H1 (cell line): ENCODE results near the gene CHD1. TPM values are rescaled to one million over a fixed set of nuclear protein-coding genes. Genes with fewer than 3 reads are reported as not detected.

ENCODE experiments used
- CTCF ChIA-PET: fragments of 300-600 bp; sonication (Branson Sonifier 250); formaldehyde crosslinking; loops from one replicate; lab custom pipeline; 2021; ENCODE audit not compliant: partially characterized antibody; lab: Charles Lee
- POLR2A ChIA-PET: fragments of 300-600 bp; sonication (Branson Sonifier 250); formaldehyde crosslinking; loops from one replicate; lab custom pipeline; 2021; ENCODE audit warnings: inconsistent platforms; ENCODE audit not compliant: partially characterized antibody; lab: Charles Lee
- DNase-seq, 2 experiments: peaks; one replicate each; pipeline versions ENCODE4 v3.0.0 to v3.0.0-alpha.2; 2010 to 2022; ENCODE audit warnings: low spot score in 2 of 2, low read depth in 1 of 2, mixed read lengths in 1 of 2
- FAIRE-seq: peaks from 2 replicates; lab custom pipeline; 2011; peaks lifted over from hg19 to GRCh38; lab: Jason Lieb, UNC
- H2AFZ ChIP-seq: 2 replicates; pipeline ENCODE4 v1.8.1; 2012; ENCODE audit warnings: low read length, inconsistent platforms
- H2AK5ac ChIP-seq: 2 replicates; pipeline ENCODE4 v1.6.1; 2013; ENCODE audit warnings: low read depth, low read length
- H2BK120ac ChIP-seq: replicated peaks from 2 replicates; pipeline ENCODE3; 2013; ENCODE audit warnings: low read depth, low read length, inconsistent platforms
- H2BK12ac ChIP-seq: 2 replicates; pipeline ENCODE4 v1.6.1; 2013; ENCODE audit warnings: low read depth, low read length
- H2BK15ac ChIP-seq: 2 replicates; pipeline ENCODE4 v1.6.1; 2013; ENCODE audit warnings: low read length
- H2BK20ac ChIP-seq: 2 replicates; pipeline ENCODE4 v1.6.1; 2013; ENCODE audit warnings: low read length
- H2BK5ac ChIP-seq: 2 replicates; pipeline ENCODE4 v1.6.1; 2013; ENCODE audit warnings: low read depth, low read length
- H3K14ac ChIP-seq: 2 replicates; pipeline ENCODE4 v1.6.1; 2013; ENCODE audit warnings: inconsistent platforms; ENCODE audit not compliant: insufficient read length
- H3K18ac ChIP-seq: 2 replicates; pipeline ENCODE4 v1.6.1; 2013; ENCODE audit warnings: low read length; ENCODE audit errors: extremely low read depth
- H3K23ac ChIP-seq: 2 replicates; pipeline ENCODE4 v1.6.1; 2013; ENCODE audit warnings: inconsistent platforms; ENCODE audit not compliant: insufficient read length
- H3K23me2 ChIP-seq: 2 replicates; pipeline ENCODE4 v1.6.1; 2013; ENCODE audit warnings: low read depth, low read length
- H3K27ac ChIP-seq: 2 replicates; pipeline ENCODE4 v1.6.1; 2011; ENCODE audit warnings: low read depth, low read length, inconsistent platforms
- H3K27me3 ChIP-seq, 4 experiments: replicated peaks in 1 of 4; 1 replicate in 1 of 4; 2 replicates in 3 of 4; pipeline versions ENCODE4 v1.6.1 to v1.8.1; 2011 to 2013; ENCODE audit warnings: low read length in 3 of 4, mild to moderate bottlenecking in 3 of 4, inconsistent platforms in 2 of 4, mixed read lengths in 2 of 4, moderate library complexity in 1 of 4; ENCODE audit not compliant: control insufficient read depth in 3 of 4, insufficient read depth in 3 of 4; ENCODE audit errors: extremely low read depth in 1 of 4
- H3K36me3 ChIP-seq, 4 experiments: 2 replicates each; pipeline versions ENCODE4 v1.6.1 to v1.8.1; 2011 to 2013; ENCODE audit warnings: mild to moderate bottlenecking in 4 of 4, low read length in 3 of 4, moderate library complexity in 2 of 4, control low read depth in 1 of 4, inconsistent platforms in 1 of 4; ENCODE audit not compliant: insufficient read depth in 4 of 4, control insufficient read depth in 2 of 4
- H3K4ac ChIP-seq: replicated peaks from 2 replicates; pipeline ENCODE3; 2013; ENCODE audit warnings: low read length, low read depth, mixed read lengths, inconsistent platforms; ENCODE audit not compliant: insufficient read length
- H3K4me1 ChIP-seq, 4 experiments: replicated peaks in 1 of 4; 1 replicate in 1 of 4; 2 replicates in 3 of 4; pipeline versions ENCODE4 v1.6.1 to v1.8.1; 2011 to 2013; ENCODE audit warnings: low read length in 3 of 4, inconsistent platforms in 2 of 4, mixed read lengths in 1 of 4; ENCODE audit not compliant: insufficient read depth in 4 of 4, control insufficient read depth in 3 of 4
- H3K4me2 ChIP-seq, 2 experiments: 2 replicates each; pipeline versions ENCODE4 v1.6.1 to v1.8.1; 2011 to 2013; ENCODE audit warnings: low read depth in 2 of 2, low read length in 2 of 2, control low read depth in 1 of 2, inconsistent platforms in 1 of 2, mild to moderate bottlenecking in 1 of 2; ENCODE audit not compliant: insufficient read depth in 1 of 2
- H3K4me3 ChIP-seq, 4 experiments: fragments of 200-600, 300-600 bp in 1 of 4; sonication (generic), shearing (Covaris generic), sonication (Bioruptor Twin) in 1 of 4; 2 replicates each; pipeline versions ENCODE4 v1.5.1 to v1.8.1; 2011 to 2016; ENCODE audit warnings: low read length in 4 of 4, low read depth in 3 of 4, control low read depth in 2 of 4, inconsistent platforms in 2 of 4, mild to moderate bottlenecking in 2 of 4, mixed read lengths in 1 of 4, moderate library complexity in 1 of 4; ENCODE audit not compliant: insufficient read depth in 2 of 4; ENCODE audit errors: extremely low read depth in 1 of 4
- H3K56ac ChIP-seq: replicated peaks from 2 replicates; pipeline ENCODE3; 2013; ENCODE audit warnings: low read depth, mild to moderate bottlenecking, mixed read lengths, low read length, inconsistent platforms; ENCODE audit not compliant: insufficient read length
- H3K79me1 ChIP-seq: 2 replicates; pipeline ENCODE4 v1.6.1; 2013; ENCODE audit warnings: low read depth, low read length, control low read depth
- H3K79me2 ChIP-seq, 2 experiments: 2 replicates each; pipeline versions ENCODE4 v1.6.1 to v1.8.1; 2012 to 2013; ENCODE audit warnings: low read length in 2 of 2, mild to moderate bottlenecking in 2 of 2, inconsistent platforms in 1 of 2; ENCODE audit not compliant: insufficient read depth in 2 of 2, control insufficient read depth in 1 of 2
- H3K9ac ChIP-seq, 4 experiments: replicated peaks in 1 of 4; 1 replicate in 1 of 4; 2 replicates in 3 of 4; pipeline versions ENCODE4 v1.6.1 to v1.8.1; 2011 to 2013; ENCODE audit warnings: low read depth in 3 of 4, low read length in 3 of 4, control low read depth in 2 of 4, mild to moderate bottlenecking in 2 of 4, moderate library complexity in 2 of 4, inconsistent platforms in 1 of 4; ENCODE audit errors: extremely low read depth in 1 of 4
- H3K9me3 ChIP-seq, 2 experiments: 2 replicates each; pipeline versions ENCODE4 v1.6.1 to v1.8.1; 2012 to 2013; ENCODE audit warnings: mild to moderate bottlenecking in 2 of 2, moderate library complexity in 2 of 2, control low read depth in 1 of 2, inconsistent platforms in 1 of 2, low read depth in 1 of 2, low read length in 1 of 2, mixed read lengths in 1 of 2; ENCODE audit not compliant: insufficient read depth in 2 of 2
- H4K20me1 ChIP-seq, 2 experiments: replicated peaks in 1 of 2; 2 replicates each; pipeline versions ENCODE3 to v1.8.1; 2011 to 2013; ENCODE audit warnings: inconsistent platforms in 2 of 2, low read length in 2 of 2, mild to moderate bottlenecking in 1 of 2; ENCODE audit not compliant: insufficient read depth in 2 of 2, control insufficient read depth in 1 of 2
- H4K5ac ChIP-seq: 2 replicates; pipeline ENCODE4 v1.6.1; 2013; ENCODE audit warnings: low read length, low read depth, mixed read lengths, inconsistent platforms; ENCODE audit not compliant: insufficient read length
- H4K8ac ChIP-seq: 2 replicates; pipeline ENCODE4 v1.8.0; 2013; ENCODE audit warnings: mild to moderate bottlenecking, moderate library complexity, low read length, inconsistent platforms; ENCODE audit not compliant: insufficient read depth; ENCODE audit errors: extremely low read depth
- H4K91ac ChIP-seq: replicated peaks from 2 replicates; pipeline ENCODE3; 2013; ENCODE audit warnings: low read length, mixed read lengths, inconsistent platforms; ENCODE audit not compliant: insufficient read length
- RAD21 ChIP-seq, 2 experiments: IDR thresholded peaks in 1 of 2; conservative IDR thresholded peaks in 1 of 2; 2 replicates each; pipeline ENCODE4 v1.6.1; 2011; ENCODE audit warnings: low read depth in 2 of 2, low read length in 2 of 2, improper control_type of control experiment in 1 of 2, inconsistent platforms in 1 of 2, mild to moderate bottlenecking in 1 of 2, moderate library complexity in 1 of 2
- TBP ChIP-seq: IDR thresholded peaks from 2 replicates; pipeline ENCODE4 v1.6.1; 2011; ENCODE audit warnings: low read depth, low read length, improper control_type of control experiment
- WGBS, 2 experiments: shearing (Covaris generic) in 1 of 2; methylation state at CpG; one replicate each; pipeline versions ENCODE4 v1.1.6 to v1.1.7; 2013 to 2015; ENCODE audit warnings: low lambda C conversion rate in 2 of 2, mixed read lengths in 2 of 2, inconsistent platforms in 1 of 2, low coverage in 1 of 2, missing lambda C conversion rate in 1 of 2; ENCODE audit not compliant: insufficient replicate concordance in 2 of 2, insufficient coverage in 1 of 2, insufficient read length in 1 of 2; ENCODE audit errors: extremely low coverage in 1 of 2, missing lambda C conversion rate in 1 of 2; 5-methylcytosine and 5-hydroxymethylcytosine counted together
- polyA plus RNA-seq, 7 experiments: library from polyadenylated mRNA; depleted of rRNA in 3 of 7; stranded (reverse) in 5 of 7; unstranded in 2 of 7; fragments of >200 nt in 5 of 7; fragments of 200-250 nt in 2 of 7; gene quantifications; 1 replicate in 5 of 7; 2 replicates in 1 of 7; 4 replicates in 1 of 7; pipeline versions ENCODE4 v1.2.1 to v1.2.3, GENCODE V29; 2011 to 2013; ENCODE audit warnings: missing spikeins in 2 of 7, mixed read lengths in 2 of 7
- total RNA-seq: library from RNA; stranded (reverse); fragmentation: NEBNext Ultra II Directional; extraction: Animal tissue kit (Norgen Biotek cat#: 25700); gene quantifications from 2 replicates; pipeline ENCODE4 v1.2.1, GENCODE V29; 2021

The CHD1 gene
- total and polyA plus RNA-seq, 2 of the 8 experiments (the other 6 are each of a cell fraction or from before 2014, with no cell fraction given), result 15.6 to 53.0 TPM

DNA sequence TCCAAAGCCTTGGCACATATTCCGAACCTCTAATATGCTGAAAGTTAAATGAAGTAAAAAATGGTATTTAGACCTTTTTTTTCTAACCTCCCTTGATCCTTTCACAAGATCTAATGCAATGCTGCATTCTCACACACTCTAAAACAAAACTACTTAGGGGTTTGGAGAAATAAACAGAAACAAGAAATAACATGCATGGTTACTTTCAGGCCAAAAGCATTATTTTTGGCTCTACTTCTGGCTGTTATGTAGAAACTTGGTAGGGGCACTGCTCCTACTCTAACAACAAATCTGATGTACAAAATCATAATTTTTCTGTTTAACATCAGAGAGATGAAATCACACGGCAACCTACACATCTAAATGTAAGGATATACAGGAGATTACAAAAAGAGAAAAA, 51.2 kb downstream of the CHD1 start:
- no peak overlapping the region for H2BK15ac ChIP-seq
- H3K56ac ChIP-seq, result no peak overlapping the region
- H3K36me3 ChIP-seq, result peaks cover 4 to 92% (median 42%) of the 10 kb centered on the region in 4 experiments
- TF ChIP-seq RAD21 (IDR thresholded peaks at IDR 0.05 in 1 of 2, conservative IDR thresholded peaks at IDR 0.05 in 1 of 2; ENCODE audit: low read depth in 2 of 2, low read length in 2 of 2), result no peak
- TF ChIP-seq TBP, result no peak
- H2BK120ac ChIP-seq, result no peak overlapping the region
- no peak overlapping the region for H3K18ac ChIP-seq
- no peaks in the 10 kb centered on the region for H3K27me3 ChIP-seq
- no peaks in the 10 kb centered on the region for H3K79me1 ChIP-seq
- H3K4ac ChIP-seq, result no peak overlapping the region
- H4K8ac ChIP-seq, result no peak overlapping the region
- H2BK12ac ChIP-seq, result no peak overlapping the region
- 93% methylated on average over 2 of the region's 2 CpGs; no CpG with 5 or more reads in 1 of the 2 experiments for WGBS, 2 experiments
- POLR2A ChIA-PET, result no interaction called here
- DNase-seq (no peak), FAIRE-seq (no peak)
- H4K20me1 ChIP-seq, result peaks cover 0 to 2% of the 10 kb centered on the region in 2 experiments
- H3K4me2 ChIP-seq, result no peak overlapping the region
- no peaks in the 10 kb centered on the region for H3K79me2 ChIP-seq
- H2BK5ac ChIP-seq, result no peak overlapping the region
- H4K5ac ChIP-seq, result no peak overlapping the region
- no peak overlapping the region for H3K14ac ChIP-seq
- no peak overlapping the region for H3K23ac ChIP-seq
- H3K9me3 ChIP-seq, result no peaks in the 10 kb centered on the region
- H4K91ac ChIP-seq, result no peak overlapping the region
- no peak overlapping the region for H2AFZ ChIP-seq
- no peak overlapping the region for H2BK20ac ChIP-seq
- no peak overlapping the region for H3K4me3 ChIP-seq
- H3K23me2 ChIP-seq, result no peaks in the 10 kb centered on the region
- no peak overlapping the region for H2AK5ac ChIP-seq
- CTCF ChIA-PET, result no interaction called here
- H3K4me1 ChIP-seq, result no peaks in the 10 kb centered on the region
- H3K9ac ChIP-seq, result no peak overlapping the region
- H3K27ac ChIP-seq, result no peak overlapping the region
